GM18517 (cell line): ENCODE measurements around the gene EDARADD.

ENCODE experiments used
- ATAC-seq: cut with Tn5 transposase; IDR thresholded peaks from one replicate; pipeline ENCODE4 v1.9.1; 2021; ENCODE audit warnings: mild to moderate bottlenecking, moderate library complexity; ENCODE audit not compliant: unreplicated experiment

The EDARADD gene

DNA sequence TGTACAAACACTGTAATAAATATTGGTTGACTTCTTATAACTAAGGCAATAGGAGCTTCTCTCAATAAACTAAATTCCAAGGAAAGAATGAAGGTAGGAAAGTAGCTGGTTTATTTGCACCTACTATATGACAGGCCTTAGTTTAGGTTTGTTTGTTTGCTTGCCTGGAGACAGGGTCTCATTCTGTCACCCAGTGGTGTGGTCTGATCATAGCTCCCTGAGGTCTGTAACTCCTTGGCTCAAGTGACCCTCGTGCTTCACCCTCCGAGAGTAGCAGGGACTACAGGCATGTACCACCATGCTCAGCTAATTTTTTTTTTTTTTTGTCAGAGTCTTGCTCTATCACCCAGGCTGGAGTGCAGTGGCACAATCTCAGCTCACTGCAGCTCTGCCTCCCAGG is 1.9 kb upstream of the EDARADD start:
- no peak for ATAC-seq

GRCh38 chr1:236394879-236395229 is 768 bp downstream of the EDARADD start:
- no peak for ATAC-seq

DNA sequence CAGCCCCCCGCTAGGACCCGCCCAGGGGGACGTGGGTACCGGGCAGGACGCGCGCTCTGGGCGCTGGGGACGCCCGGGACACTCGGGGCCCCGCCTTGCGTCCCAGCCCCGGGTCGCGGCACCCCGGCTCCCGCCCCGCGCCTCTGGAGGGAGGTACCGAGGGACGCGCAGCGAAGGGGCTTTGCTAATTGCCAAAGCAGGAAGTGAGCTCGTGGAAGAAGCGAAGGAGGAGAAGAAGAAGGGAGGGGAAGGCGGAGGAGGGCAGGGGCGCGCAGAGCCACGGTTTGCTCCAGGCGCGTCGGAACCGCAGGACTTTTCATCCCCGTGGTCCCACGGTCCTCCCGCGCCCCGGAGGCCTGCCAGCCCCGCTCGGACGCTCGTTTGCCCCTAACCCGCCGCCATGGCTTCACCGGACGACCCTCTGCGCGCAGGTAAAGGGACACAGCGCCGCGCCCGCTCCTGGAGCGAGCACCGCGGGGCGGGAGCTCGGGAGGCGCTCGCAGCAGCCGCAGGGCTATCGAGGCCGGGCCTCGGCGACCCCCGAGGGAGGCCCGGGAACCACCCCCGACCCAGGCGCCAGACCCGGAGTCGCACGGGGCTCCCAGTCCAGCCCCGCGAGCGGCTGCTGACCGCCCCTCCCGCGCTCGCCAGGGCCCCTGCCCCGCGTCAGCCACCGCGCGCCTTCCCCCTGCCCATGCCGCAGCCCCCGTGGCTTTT is 1.3 kb downstream of the EDARADD start:
- peak; percentile 69 for ATAC-seq

GRCh38 chr1:236395947-236396664 is 2.0 kb downstream of the EDARADD start:
- ATAC-seq = no peak

DNA sequence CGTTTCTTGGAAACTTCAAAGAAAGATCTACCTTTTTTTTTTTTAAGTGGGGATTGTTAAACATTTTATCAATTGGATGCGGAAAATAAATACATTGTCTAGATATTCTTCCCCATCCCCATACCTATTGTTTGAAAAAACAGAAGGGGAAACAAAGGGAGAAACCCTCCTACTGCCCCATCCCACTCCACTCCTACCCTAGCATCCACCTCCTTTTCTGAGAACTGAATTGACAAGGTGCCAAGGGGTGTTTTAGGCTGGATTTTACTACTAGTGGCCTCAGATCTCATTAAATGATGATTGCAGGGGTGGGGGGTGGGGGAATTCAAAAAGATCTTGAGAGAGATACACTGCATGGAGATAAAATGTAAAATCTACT is 2.6 kb downstream of the EDARADD start:
- no peak for ATAC-seq

GRCh38 chr1:236397173-236397759 is 3.2 kb downstream of the EDARADD start:
- no peak for ATAC-seq

GRCh38 chr1:236398538-236398937 is 4.5 kb downstream of the EDARADD start:
- no peak for ATAC-seq

GRCh38 chr1:236400061-236400603 is 6.0 kb downstream of the EDARADD start:
- no peak for ATAC-seq

DNA sequence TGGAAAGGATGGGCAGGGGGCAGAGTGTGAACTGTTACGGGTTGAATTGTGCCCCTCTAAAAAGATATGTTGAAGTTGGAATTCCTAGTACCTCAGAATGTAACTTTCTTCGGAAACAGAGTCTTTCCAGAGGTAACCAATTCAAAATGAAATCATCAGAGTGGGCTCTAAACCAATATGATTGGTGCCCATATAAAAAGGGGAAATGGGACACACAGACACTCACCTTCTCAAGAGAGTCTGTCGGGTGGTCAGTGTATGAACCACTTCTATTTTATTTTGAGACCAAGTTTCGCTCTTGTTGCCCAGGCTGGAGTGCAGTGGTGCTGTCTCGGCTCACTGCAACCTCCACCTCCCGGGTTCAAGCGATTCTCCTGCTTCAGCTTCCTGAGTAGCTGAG is 7.6 kb downstream of the EDARADD start:
- ATAC-seq = no peak

DNA sequence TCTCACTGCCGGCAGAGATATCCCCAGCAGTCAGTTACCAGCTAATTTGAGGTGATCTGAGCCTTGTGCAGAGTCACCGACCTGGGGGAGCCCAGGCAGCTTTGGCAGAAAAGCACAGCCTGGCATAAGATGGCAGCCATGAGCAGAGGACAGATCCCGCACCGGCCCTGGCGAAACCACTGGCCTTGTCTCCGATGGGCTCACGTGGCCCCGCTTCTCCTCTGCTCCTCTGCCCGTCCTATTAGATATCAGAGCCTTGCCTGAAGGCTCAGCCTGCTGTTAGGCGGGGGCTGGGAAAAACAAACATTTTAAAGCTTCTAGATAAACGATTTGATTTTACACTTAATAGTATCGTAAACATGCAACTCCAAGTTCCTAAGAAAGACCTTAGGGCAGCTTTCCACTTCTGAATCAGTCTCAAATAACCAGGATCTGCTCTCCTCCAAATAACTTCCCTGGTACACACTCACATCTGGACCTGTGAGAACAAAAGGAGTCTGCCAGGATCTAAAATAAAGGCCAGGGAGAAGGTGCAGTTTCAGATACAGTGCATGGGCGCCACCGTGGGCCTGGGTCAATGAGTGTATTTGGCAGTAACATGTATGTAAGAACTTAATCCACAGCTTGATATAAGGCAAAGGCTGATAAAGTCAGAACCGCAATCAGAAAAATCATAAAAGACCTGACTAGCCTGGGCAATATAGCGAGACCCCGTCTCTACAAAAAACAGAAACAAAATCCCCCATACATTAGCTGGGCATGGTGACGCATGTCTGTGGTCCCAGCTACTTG is 10.0 kb downstream of the EDARADD start:
- ATAC-seq = no peak

- ATAC-seq = no peak
Measured at GRCh38 chr1:236407059-236407458, 13.0 kb downstream of the EDARADD start.

DNA sequence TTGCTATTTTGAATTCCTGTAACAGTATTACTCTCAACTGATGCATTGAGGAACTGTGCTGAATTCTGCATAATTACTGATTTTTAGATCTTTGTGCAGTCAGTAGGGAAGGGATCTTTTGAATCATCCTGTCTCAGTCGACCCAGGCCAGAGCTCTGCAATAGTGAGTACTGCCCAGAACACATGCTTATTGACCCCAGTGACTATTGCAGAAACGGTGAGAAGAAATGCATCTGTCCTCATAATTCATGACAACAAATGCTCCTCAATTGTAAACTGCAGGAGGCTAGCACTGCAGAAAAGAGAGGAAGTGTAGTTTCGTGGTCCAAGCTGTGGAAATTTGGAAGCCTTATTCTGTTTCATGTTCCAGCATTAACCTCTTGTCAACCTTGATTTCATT is 19.6 kb downstream of the EDARADD start:
- ATAC-seq = no peak

GRCh38 chr1:236416165-236416564 is 22.1 kb downstream of the EDARADD start:
- no peak for ATAC-seq

DNA sequence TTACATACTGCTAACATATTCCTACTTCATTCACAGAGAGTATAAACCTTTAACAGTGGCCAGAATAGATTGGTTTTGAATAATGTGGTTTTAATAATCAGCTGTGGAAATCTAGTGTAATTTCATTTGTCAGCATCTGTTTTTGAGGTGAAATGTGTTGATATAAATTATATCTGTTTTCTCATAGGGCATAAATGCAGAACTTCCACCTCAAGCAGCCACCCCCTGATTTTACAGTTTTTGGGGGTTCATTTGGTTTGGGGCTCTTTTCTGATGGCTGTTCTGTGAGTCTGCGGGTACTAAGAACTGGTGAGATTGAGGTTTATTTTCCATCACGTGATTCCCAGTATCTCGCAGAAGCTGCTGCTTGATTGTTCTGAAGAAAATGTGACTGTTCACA is 23.2 kb downstream of the EDARADD start:
- ATAC-seq = no peak

DNA sequence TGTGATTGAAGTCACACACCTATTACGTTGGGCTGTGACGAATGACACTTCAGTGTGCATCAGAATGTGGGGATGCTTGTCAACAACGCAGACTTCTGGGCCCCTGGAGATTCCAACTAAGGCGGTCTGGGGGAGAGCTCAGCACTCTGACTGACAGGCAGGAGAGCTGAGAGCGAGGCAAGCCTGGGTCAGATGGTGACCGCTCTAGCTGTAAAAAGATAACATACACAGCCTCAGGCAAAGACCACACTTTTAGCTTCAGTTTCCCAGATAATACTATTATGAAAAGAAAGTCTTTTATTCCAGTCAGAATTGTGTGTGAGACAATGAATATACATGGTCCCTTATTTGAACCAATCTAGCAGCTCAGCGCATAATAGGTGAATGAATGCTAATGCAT is 25.4 kb downstream of the EDARADD start:
- ATAC-seq = no peak

- no peak for ATAC-seq
Measured at GRCh38 chr1:236421022-236421421, 26.9 kb downstream of the EDARADD start.

DNA sequence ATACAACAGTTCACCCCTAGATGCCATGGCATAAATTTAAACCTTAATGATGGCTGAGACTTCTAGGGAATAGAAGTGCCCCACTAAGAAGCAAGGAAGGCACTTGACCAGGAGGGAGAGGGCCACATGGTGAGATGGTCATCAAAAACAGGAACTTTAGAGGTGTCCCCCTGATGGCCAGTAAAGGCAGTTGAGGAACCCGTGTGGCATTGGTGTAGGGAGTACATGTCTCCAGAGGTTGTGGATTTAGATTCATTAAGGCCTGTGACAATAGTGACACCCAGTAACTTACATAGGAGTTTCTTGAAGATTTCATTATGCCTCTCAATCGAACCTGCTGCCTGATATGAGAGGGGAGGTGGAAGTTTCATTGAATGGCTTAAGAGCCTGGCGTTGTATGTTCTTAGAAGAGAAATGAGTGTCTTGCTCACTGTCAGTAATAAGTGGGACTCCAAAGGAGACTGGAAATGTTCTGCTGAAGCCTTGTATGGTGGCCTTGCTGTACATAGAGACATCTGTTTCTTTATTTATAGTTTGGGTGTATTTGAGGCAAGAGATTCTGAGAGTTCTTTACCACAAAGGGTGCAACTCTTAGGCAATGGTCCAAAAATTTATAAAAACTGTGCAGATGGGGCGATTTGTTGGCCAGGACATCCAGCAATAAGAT is 27.9 kb downstream of the EDARADD start:
- no peak for ATAC-seq

- no peak for ATAC-seq
Measured at GRCh38 chr1:236422517-236422876, 28.4 kb downstream of the EDARADD start.

GRCh38 chr1:236425031-236425663 is 31.1 kb downstream of the EDARADD start:
- ATAC-seq = peak; percentile 90

DNA sequence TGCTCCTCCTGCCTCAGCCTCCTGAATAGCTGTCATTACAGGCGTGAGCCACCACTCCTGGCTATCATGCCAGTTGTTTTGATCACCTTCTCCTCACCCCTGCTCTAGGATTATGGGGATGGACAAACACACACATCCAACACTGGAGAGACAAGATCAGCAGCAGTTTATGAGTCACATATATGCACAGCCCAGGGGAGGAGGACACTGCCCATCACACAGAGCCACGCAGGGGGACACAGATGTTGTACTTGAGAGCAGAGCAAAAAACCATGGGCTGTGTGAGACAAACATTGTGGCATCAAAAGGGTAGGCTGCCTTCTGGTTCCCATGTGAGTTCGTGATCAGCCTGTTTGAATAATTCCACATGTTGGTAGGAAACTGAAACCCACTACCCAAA is 32.1 kb downstream of the EDARADD start:
- ATAC-seq = no peak
